ENCODE data around the gene ZNF521.

Gene ZNF521

DNA sequence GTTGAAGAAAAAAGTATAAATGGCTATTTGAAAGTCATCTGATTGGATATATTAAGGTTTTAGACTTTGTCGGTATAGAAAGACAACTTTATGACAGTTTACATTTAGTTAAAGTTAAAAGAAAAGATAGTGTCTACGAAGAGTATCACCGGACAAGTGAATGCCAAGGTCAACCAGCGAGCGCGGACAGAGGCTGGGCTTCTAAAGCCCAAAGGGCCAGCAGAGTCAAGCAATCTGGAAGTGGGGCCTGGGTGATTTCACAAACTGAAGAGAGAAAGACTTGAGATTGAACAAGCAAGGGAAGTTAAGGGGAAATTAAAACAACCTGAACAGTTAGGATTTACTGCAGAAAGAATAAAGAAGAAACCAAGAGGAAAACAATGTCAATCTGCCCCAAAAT lies 16.3 kb downstream of the ZNF521 start:
- no peak for DNase-seq (ENCODE audit: low spot score)

DNA sequence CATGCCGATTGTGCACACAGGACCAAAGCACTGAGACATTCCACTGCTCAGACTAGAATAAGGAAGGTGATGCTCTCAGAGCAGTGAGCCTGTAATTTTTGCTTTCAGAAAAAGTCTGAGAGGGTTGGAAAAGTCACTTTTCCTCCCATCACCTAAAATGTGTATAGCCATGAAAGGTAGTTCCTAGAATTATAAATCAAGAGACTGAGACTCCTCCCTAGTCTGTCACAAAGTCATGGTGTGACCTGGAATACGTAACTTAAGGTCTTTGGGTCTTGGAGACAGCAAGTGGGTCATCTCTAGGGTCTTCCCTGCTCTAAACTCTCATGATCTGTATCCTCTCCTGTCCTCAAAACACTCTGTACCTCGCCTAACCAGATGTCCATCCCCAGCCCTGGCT lies 16.9 kb downstream of the ZNF521 start:
- no peak for DNase-seq (ENCODE audit: low spot score)

DNA sequence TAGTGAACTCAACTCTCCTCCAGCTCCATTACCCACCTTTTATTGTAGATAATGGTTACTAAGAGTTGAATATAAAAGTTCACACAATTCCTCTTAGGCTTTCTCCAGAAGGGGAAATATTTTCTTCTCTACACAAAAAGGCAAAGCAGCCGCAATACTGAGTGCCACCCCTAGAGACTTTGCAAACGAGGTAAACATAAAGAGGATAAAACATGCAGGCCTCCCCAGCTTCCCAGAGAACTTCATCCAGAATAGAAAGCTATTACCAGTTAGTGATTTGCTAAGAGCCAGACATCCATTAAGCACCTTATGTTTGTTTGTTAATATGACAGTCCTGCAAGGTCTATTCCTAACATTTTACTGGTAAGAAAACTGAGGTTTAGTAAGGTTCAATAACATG lies 17.4 kb downstream of the ZNF521 start:
- DNase-seq (ENCODE audit: low spot score) = no peak

DNA sequence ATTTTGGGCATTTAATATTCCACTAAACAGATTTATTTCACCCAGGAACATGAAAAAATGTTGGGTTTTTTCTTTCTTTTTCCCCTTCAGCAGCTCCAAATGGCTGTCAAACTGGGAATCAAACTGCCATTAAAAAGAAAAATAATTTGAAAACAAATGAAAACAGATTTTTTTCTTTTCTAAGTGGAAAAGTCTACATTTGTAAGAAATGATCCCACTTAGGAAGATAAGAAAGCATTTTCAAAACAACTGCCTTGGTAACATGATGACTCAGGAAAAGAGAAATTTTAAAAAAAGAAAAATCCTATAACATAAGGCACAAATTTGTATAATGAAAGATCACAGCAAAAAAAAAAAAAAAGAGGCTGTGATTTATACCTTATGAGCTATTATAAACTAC lies 20.0 kb downstream of the ZNF521 start:
- DNase-seq (ENCODE audit: low spot score) = no peak

DNA sequence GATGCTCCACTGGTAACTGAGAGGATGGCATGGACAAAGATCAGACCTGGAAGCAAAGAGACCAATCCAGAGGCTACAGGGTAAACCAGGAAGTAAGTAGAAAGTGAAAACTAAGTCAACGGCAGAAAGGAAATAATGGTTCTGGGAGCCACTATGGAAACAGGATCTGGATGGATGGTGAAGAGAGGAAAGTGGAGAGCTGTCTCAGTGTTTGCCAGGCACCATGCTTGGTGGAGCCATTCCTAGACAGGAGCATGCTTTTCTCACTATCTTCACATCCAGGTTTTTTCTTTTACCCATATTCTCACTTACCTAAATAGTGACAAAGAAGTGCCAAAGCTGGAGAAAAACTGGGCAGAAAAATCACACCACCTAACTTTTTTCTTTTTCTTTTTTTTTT lies 22.2 kb downstream of the ZNF521 start:
- no peak for DNase-seq (ENCODE audit: low spot score)

DNA sequence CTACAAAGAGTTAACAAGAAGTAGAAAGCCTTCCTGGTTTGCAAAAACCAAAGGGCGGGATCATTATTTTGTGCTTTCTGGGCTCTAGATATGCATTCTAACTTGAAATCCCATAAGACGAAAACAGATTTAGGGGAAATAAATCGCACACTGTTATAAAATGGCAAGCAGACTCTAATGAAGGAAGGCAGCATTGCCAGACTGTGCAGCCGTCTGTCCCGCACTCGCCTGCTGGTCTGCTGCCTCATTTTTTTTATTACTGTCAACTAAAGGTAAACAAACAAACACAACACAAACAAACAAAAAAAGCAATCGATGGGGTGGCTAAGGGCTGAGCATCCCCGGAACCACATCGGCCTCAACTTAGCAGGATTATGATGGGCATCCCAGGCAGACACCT lies 24.4 kb downstream of the ZNF521 start:
- no peak for DNase-seq (ENCODE audit: low spot score)

DNA sequence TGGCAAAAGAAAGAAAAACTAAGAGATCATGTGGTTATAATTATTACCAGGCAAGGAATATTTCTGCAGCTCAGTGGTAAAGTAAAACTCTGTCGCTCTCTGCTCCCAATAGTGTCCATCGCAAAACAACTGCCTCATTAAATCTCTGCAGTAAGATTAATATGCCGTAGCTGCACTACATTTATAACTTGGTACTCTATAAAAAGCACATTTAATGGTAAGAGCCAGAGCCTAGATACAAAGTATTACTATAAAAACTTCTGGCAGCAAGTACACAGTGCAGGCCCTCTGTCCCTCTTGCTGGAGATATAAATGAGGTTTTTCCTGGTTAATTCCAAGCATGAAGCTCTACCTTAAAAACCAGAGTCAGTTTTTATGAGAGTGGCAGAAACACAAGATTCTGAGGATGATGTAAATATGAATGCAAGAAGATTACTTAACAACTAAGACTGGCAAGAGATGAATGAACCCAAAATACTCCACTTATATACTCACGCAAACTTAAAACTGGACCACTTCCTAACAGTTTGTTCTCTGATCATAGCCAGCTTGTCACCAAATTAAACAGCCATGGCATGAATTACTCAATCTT lies 25.5 kb downstream of the ZNF521 start:
- no peak for DNase-seq (ENCODE audit: low spot score)

DNA sequence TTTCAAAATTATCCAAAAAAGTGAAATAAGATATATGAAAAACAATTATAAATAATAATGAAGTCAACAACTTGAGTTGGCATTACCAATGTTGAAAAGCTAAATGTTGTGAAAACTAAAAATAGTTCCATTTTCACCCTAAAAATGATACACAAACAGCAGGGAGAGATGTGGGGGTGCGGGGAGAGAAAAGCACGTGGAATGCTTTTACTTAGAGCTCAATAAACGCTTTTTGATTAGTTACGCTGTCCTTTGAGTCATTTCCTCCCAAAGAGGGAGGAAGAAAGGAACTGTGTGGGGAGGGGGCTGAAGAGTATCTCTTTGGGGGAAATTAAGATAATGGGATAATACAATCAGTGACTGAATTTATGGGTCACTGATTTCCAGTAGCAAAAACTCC lies 29.2 kb downstream of the ZNF521 start:
- no peak for DNase-seq (ENCODE audit: low spot score)

DNA sequence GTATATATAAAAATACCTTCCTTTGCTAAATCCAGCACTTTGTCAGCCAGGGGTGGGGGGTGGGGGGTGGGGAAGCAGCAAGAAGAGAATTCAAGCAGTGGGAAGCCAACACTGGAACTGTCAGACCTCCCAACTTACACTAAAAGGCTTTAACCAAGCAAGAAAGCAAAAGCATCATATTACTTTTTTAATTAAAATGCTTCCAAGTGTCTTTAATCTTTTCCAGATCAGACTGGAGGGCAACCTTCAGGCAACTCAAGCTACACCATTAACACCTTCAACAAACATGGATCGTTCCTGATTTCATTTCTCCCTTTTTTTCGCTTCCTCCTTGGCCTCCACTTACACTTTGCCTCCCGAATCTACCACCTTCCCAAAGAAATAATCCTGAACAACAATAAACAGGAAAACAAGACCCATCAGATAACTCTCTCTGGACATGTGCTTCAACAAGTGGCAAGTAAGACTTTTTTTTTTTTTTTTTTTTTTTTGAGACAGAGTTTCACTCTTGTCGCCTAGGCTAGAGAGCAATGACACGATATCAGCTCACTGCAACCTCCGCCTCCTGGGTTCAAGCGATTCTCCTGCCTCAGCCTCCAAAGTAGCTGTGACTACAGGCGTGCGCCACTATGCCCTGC lies 35.5 kb downstream of the ZNF521 start:
- DNase-seq (ENCODE audit: low spot score) = no peak

DNA sequence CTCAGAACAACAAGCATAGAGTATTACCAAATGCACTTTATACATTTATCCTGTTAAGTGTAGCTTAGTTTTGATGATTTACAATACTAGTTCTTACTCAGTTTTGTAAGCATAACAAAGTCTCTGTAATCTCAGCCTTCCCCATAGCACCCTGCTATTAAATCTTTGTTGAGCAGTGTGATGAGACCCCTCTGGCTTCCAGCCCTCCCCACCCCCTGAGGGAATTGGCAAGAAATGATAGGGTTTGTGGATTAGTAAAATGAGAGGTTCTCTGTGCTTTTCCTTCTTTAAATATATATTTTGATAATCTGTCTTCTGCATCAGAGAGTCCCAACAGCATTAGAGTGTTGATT lies 37.2 kb downstream of the ZNF521 start:
- DNase-seq (ENCODE audit: low spot score) = no peak

DNA sequence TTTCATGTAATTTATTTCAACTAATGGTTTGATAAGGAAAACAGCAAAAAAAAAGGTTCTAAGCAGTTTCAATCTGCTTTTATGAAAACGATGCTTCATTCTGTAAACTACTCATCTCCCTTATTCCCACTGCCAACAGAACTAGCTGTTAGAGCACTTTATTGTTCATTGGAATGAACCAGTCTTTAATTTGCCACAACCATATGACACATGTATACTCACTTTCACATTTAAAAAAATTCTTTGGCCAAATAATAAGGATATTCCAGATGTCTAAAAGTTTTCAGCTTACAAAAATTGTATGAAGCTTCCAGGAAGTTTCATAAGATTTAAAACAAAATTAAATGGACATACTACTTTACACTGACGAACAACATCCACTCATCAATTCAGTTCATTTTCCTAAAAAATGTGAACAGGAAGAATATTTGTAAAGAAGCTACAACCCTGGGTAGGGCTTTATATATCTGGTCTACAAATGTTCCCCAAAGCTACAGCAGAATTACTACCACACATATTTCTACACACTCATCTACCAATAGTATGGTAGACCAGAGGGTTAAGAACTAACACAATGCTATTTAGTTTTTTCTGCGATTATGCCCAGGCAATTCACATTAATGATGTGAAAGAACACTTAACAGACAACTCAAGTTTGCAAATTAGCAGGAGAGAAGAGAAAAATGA lies 37.7 kb downstream of the ZNF521 start:
- DNase-seq (ENCODE audit: low spot score) = no peak

DNA sequence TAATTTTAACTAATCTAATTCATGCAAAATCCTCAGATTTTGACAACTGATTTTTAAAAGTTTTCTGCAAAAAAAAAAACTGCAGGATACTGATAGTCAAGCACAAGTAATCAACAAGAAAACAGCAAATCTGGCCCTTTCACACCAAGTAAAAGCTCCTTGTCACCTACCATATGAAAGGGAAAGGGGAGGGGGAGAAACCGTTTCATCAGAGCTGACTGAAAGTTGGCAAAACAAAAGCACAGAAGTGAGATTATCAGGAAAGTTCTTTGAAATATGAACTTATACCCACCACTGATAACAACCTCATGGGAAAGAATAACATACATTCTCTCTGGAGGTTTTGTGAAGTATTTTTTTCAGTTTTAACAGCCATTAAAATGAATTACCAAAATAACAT lies 38.7 kb downstream of the ZNF521 start:
- no peak for DNase-seq (ENCODE audit: low spot score)

DNA sequence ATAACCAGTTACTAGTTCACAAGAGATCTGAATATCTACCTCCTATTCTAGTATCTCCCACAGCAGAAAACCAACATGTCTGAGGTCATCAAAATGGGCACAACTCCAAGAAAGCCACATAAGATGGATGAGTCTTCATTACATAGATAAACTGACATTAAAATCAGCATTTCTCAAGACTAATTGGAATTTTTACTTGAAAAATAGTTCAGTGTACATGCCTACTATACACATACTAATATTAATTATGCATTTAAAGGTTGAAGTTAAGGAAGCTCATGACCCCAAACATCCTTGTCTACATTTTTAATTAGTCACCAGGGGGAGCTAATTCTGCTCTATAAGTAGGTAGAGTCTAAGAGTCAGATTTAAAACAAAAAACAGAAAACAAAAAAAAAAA lies 41.9 kb downstream of the ZNF521 start:
- DNase-seq (ENCODE audit: low spot score) = no peak

DNA sequence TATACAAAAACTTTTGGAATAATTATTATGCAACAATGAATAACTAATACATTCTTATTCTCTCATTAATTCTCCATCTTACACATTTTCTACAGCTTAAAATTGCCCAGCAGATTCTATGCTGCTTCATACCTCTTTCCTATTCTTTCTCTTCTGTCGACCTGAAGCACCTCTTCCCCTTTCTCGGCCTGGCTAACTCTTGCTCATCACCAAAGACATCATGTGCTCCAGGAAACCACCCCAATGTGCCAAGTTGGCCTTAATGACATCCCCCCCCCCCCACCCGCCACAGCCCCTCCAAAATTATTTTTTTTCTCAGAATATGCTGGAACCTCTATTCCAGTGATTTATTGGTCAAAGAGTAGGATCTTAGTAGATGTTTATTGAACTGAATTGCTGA lies 43.6 kb downstream of the ZNF521 start:
- no peak for DNase-seq (ENCODE audit: low spot score)

DNA sequence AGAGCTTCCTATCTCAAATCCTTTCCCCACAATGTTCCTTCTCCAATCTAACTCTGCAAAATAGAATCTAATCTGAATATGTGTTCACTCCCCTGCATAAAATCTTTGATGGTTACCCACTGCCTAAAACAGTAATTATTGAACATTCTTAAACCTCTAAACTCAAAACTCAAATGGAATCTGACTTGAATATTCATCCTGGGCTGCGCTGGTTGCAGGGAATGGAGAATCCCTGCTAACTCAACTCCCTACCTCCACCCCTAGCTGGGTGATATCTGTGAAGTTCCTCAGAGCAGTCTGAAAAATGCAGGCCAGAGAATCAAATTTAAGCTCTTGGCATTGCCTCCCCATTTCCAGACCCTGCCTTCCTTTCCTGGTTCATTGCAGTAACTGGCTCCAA lies 44.8 kb downstream of the ZNF521 start:
- DNase-seq (ENCODE audit: low spot score) = no peak

DNA sequence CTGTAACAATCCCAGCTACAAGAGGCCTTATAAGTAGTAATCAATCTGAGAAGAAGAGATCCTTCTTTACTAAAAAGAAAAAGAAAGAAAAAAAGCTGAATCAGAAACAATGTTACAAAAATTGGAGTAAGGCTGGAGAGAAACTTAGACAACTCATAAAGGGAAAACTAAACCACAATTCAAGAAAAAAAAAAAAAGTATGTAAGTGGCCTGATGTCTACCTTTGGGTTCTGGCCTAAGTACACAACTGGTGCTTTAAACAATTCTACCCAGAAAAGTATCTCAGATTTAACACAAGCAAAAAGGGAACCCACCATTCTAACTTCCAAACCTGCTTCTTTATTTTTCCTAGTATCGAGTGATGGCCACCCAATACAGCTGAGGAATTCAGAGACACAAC lies 45.3 kb downstream of the ZNF521 start:
- DNase-seq (ENCODE audit: low spot score) = no peak

DNA sequence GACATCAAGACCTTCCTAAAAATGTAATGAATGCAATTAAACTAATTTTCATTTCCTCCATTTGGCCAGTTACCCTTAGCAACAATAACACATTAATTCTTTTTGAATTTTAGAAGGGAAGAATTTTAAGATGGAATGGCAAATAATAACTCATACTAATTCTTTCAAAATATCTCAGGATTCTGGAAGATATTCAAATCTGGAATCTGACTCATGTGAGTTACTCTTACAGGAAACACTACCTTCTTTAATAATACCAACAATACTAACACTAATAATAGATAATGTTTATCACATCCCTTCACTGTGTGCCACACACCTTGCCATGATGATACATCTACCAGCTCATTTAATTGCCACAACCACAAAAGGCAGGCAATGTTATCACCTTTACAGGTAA lies 46.4 kb downstream of the ZNF521 start:
- no peak for DNase-seq (ENCODE audit: low spot score)

DNA sequence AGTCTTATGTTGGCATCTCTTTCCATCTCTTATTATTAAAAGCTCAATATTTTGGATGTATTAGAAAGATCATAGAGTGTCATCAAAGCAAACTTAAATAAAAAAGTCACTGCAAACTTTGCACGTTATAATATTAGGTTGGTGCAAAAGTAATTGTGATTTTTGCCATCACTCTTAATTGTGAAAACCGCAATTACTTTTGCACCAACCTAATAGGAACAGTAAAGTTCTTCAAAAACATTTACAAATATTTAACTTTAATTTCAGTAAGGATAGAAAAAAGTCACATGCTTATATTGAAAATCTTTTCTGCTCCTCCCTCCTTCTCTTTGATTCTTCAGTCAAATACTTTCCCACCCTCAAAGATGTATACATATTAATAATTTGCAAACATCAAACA lies 51.5 kb downstream of the ZNF521 start:
- no peak for DNase-seq (ENCODE audit: low spot score)

DNA sequence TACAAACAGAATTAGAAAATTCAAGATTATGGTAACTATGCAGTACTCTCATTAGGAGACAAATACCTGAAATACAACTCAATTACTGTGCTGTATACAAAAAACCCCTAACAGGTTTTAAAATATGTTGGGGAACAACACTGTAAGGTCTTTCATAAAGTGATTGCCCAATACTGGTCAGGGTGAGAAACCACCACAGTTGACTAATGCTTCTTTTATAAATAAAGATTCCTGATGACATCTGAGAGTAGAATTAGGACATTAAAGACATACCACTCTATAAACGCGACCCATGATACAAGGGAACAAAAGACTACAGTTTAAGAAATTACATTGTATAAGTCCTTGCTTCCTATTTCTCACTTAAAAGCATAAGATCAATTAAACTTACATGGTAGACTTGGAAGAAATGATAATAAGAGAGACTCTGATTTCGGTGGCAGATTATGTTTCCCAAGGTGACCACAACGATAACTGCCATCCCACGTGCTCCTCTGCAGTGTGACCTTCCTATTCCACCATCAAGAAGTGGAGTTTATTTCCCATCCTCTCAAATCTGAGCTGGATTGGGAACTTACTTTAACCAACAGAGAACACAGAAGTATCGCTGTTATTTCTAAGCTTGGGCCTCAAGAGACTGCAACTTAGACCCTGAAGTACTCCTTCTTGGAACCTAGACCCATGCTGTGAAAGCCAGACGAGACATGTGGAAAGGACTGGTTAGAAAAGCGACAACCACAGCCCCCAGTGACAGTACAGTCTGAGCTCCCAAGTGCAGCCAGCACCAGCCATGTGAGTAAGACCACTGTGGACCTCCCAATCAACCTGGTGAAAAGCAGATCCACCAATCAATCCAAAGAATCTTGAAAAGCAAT lies 52.3 kb downstream of the ZNF521 start:
- DNase-seq (ENCODE audit: low spot score) = no peak

DNA sequence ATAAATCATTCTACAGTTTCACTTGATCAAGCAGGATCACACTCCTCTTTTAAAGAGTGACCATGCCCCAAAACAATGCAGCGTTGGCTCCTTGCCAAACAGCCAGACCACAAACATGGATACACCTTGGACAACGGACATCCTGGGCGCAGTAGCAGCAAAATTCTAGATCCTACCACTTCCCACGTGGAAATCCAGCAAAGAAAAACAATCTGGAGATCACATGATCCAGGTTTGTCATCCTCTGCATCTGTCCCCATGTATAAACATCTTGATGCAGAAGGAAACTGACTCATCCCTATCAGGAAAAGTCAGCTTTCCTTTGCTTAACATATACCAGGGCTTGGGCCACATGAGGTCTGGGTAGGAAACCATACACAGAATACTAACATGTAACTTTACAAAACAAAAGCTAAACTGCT lies 53.1 kb downstream of the ZNF521 start:
- no peak for DNase-seq (ENCODE audit: low spot score)

DNA sequence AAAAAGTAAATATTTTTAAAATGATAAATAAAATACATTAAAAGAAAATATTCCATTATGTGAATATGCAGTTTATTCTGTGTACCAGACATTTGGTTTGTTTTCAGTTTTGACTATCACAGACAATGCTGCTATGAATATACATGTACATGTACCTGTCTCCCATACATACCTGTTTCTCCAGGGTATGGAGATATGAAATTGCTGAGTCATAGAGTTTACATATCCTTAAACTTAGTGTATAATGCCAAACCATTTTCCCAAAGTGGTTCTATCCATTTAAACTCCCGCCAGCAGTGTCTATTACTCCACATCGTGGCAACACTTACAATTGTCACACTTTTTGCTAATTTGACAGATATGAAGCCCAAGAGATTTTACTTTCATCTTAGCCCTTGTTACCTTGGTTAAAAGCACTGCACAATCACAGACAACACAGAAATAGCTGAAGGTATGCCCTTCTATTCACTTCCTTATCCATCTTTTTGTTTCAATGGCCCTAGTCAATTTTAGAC lies 56.3 kb downstream of the ZNF521 start:
- no peak for DNase-seq (ENCODE audit: low spot score)

DNA sequence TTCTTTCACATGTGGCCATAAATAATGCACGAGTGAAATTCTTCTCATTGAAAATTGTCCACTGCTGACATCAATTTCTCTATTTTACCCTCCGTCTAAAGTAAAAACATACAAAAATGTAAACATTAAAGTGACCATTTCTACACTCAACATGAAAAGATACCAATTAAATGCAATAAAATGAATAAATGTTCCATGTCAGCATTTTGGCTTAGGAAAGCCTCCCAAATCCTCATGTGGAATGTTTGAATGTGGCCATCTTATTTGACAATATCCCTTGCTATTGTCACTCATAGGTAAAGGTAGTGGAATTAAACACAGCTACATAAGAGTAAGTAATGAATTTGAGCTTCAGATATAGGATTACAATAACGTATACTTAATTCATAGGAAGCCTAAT lies 60.8 kb downstream of the ZNF521 start:
- no peak for DNase-seq (ENCODE audit: low spot score)
